SK-N-SH (cell line): ENCODE results near the gene TCHP. TPM values are rescaled to one million over a fixed set of nuclear protein-coding genes. Genes with fewer than 3 reads are reported as not detected.

Experiments used
- CTCF ChIA-PET: fragments of 300-600, 350-600 bp; formaldehyde crosslinking; extraction: SDS; loops from one replicate; lab custom pipeline; 2021; lab: Yijun Ruan, JAX
- POLR2A ChIA-PET: fragments of 350-600 bp; sonication (Branson Sonifier 250); formaldehyde crosslinking; extraction: SDS; loops from one replicate; lab custom pipeline; 2020; ENCODE audit warnings: antibody characterized with exemption, inconsistent platforms; lab: Yijun Ruan, JAX
- DNase-seq: peaks from one replicate; pipeline ENCODE4 v3.0.0; 2012
- H2AFZ ChIP-seq: fragments of 200-600 bp; sonication (generic); 2 replicates; pipeline ENCODE4 v1.8.1; 2016; ENCODE audit warnings: antibody characterized with exemption, mild to moderate bottlenecking, low read depth
- H3F3A ChIP-seq: fragments of 200-600 bp; sonication (generic); replicated peaks from 2 replicates; pipeline ENCODE3; 2016; ENCODE audit warnings: antibody characterized with exemption, mild to moderate bottlenecking; ENCODE audit not compliant: insufficient read depth
- H3K27ac ChIP-seq, 2 experiments: fragments of 200-500 bp in 1 of 2; fragments of 200-600 bp in 1 of 2; sonication (Bioruptor generic) in 1 of 2; sonication (generic), shearing (Covaris generic) in 1 of 2; 2 replicates each; pipeline versions ENCODE4 v1.5.1 to v1.6.1; 2014 to 2016; ENCODE audit warnings: low read depth in 2 of 2, inconsistent platforms in 1 of 2, low read length in 1 of 2, mild to moderate bottlenecking in 1 of 2, mixed read lengths in 1 of 2
- H3K27me3 ChIP-seq: fragments of 200-600 bp; sonication (generic), shearing (Covaris generic); 2 replicates; pipeline ENCODE4 v1.6.1; 2016; ENCODE audit warnings: mixed run types; ENCODE audit not compliant: insufficient read depth
- H3K36me3 ChIP-seq, 2 experiments: fragments of 200-500 bp in 1 of 2; fragments of 200-600 bp in 1 of 2; sonication (Bioruptor generic) in 1 of 2; sonication (generic) in 1 of 2; replicated peaks in 1 of 2; 2 replicates each; pipeline versions ENCODE3 to v1.5.1; 2014 to 2016; ENCODE audit warnings: low read length in 1 of 2, mild to moderate bottlenecking in 1 of 2; ENCODE audit not compliant: insufficient read depth in 2 of 2, control insufficient read depth in 1 of 2
- H3K4me1 ChIP-seq, 2 experiments: fragments of 200-500 bp in 1 of 2; fragments of 200-600 bp in 1 of 2; sonication (Bioruptor generic) in 1 of 2; sonication (generic), shearing (Covaris generic) in 1 of 2; 2 replicates each; pipeline versions ENCODE4 v1.5.1 to v1.6.1; 2014 to 2016; ENCODE audit warnings: low read depth in 1 of 2, low read length in 1 of 2, mixed run types in 1 of 2; ENCODE audit not compliant: insufficient read depth in 2 of 2, control insufficient read depth in 1 of 2
- H3K4me2 ChIP-seq: fragments of 200-600 bp; sonication (generic), shearing (Covaris generic); 2 replicates; pipeline ENCODE4 v1.6.1; 2017; ENCODE audit warnings: mixed run types
- H3K4me3 ChIP-seq, 2 experiments: fragments of 200-500 bp in 1 of 2; fragments of 200-600 bp in 1 of 2; sonication (Bioruptor generic) in 1 of 2; sonication (generic), shearing (Covaris generic) in 1 of 2; 2 replicates each; pipeline versions ENCODE4 v1.5.1 to v1.8.1; 2014 to 2016; ENCODE audit warnings: low read depth in 2 of 2, inconsistent platforms in 1 of 2, low read length in 1 of 2, mild to moderate bottlenecking in 1 of 2, mixed read lengths in 1 of 2, moderate library complexity in 1 of 2
- H3K79me2 ChIP-seq: fragments of 200-600 bp; sonication (generic); 2 replicates; pipeline ENCODE4 v1.8.1; 2017; ENCODE audit warnings: mild to moderate bottlenecking; ENCODE audit not compliant: insufficient read depth
- H3K9ac ChIP-seq: fragments of 200-600 bp; sonication (generic); 2 replicates; pipeline ENCODE4 v1.6.1; 2017; ENCODE audit warnings: mixed run types
- H3K9me2 ChIP-seq: fragments of 200-600 bp; sonication (generic); 2 replicates; pipeline ENCODE4 v1.6.1; 2017; ENCODE audit warnings: mixed run types
- H3K9me3 ChIP-seq: fragments of 200-600 bp; sonication (generic); 2 replicates; pipeline ENCODE4 v1.6.1; 2017; ENCODE audit warnings: mixed run types, mild to moderate bottlenecking, moderate library complexity
- H4K20me1 ChIP-seq: fragments of 200-600 bp; sonication (generic); 2 replicates; pipeline ENCODE4 v1.6.1; 2017; ENCODE audit warnings: mild to moderate bottlenecking, mixed run types; ENCODE audit not compliant: insufficient read depth
- CHD2 ChIP-seq: fragments of 150-350 bp; IDR thresholded peaks from 2 replicates; pipeline ENCODE4 v1.6.1; 2018; ENCODE audit warnings: low read length; ENCODE audit not compliant: partially characterized antibody
- CTCF ChIP-seq: fragments of 200-600 bp; sonication (generic); IDR thresholded peaks from 2 replicates; pipeline ENCODE4 v1.6.1; 2017; ENCODE audit warnings: antibody characterized with exemption, mild to moderate bottlenecking, moderate library complexity
- FOSL2 ChIP-seq: IDR thresholded peaks from 2 replicates; pipeline ENCODE4 v1.4.0; 2012; ENCODE audit warnings: low read depth, mild to moderate bottlenecking, moderate library complexity, borderline replicate concordance
- GABPA ChIP-seq: IDR thresholded peaks from 2 replicates; pipeline ENCODE4 v1.4.0; 2012; ENCODE audit warnings: low read depth, mild to moderate bottlenecking
- MXI1 ChIP-seq: IDR thresholded peaks from 2 replicates; pipeline ENCODE4 v1.6.1; 2012; ENCODE audit warnings: mild to moderate bottlenecking, low read depth, low read length, improper control_type of control experiment
- NFIC ChIP-seq: IDR thresholded peaks from 2 replicates; pipeline ENCODE4 v1.4.0; 2012; ENCODE audit warnings: borderline replicate concordance
- NRF1 ChIP-seq: IDR thresholded peaks from 2 replicates; pipeline ENCODE4 v1.6.1; 2012; ENCODE audit warnings: low read depth, mild to moderate bottlenecking, low read length
- PBX3 ChIP-seq: IDR thresholded peaks from 2 replicates; pipeline ENCODE4; 2012
- POLR2AphosphoS5 ChIP-seq: IDR thresholded peaks from 2 replicates; pipeline ENCODE4 v1.6.1; 2012; ENCODE audit warnings: low read depth, low read length
- RAD21 ChIP-seq: IDR thresholded peaks from 2 replicates; pipeline ENCODE4 v1.6.1; 2012; ENCODE audit warnings: mild to moderate bottlenecking, low read length
- RCOR1 ChIP-seq: fragments of 150-350 bp; IDR thresholded peaks from 2 replicates; pipeline ENCODE4 v1.6.1; 2017; ENCODE audit warnings: antibody characterized with exemption, low read length
- REST ChIP-seq: IDR thresholded peaks from 2 replicates; pipeline ENCODE4 v1.6.1; 2012; ENCODE audit warnings: mild to moderate bottlenecking, low read depth, low read length, moderate library complexity
- SIN3A ChIP-seq: IDR thresholded peaks from 2 replicates; pipeline ENCODE4 v1.6.1; 2012; ENCODE audit warnings: low read depth, mild to moderate bottlenecking, low read length, moderate library complexity, borderline replicate concordance
- TAF1 ChIP-seq: IDR thresholded peaks from 2 replicates; pipeline ENCODE4 v1.6.1; 2012; ENCODE audit warnings: low read depth, mild to moderate bottlenecking, low read length, moderate library complexity, borderline replicate concordance
- TCF12 ChIP-seq: IDR thresholded peaks from 2 replicates; pipeline ENCODE4 v1.4.0; 2012
- TEAD4 ChIP-seq: IDR thresholded peaks from 2 replicates; pipeline ENCODE4 v1.4.0; 2012; ENCODE audit warnings: mild to moderate bottlenecking, borderline replicate concordance; ENCODE audit not compliant: insufficient read depth
- YY1 ChIP-seq: IDR thresholded peaks from 2 replicates; pipeline ENCODE4 v1.4.0; 2012; ENCODE audit warnings: low read depth, mild to moderate bottlenecking
- ZBTB33 ChIP-seq: IDR thresholded peaks from 2 replicates; pipeline ENCODE4 v1.4.0; 2012; ENCODE audit warnings: low read depth, borderline replicate concordance
- WGBS: methylation state at CpG from one replicate; pipeline ENCODE4 v1.1.6; 2017; ENCODE audit warnings: low lambda C conversion rate; 5-methylcytosine and 5-hydroxymethylcytosine counted together
- polyA plus RNA-seq, 3 experiments: library from polyadenylated mRNA; depleted of rRNA; stranded (reverse); fragments of >200 nt; gene quantifications; 2 replicates each; pipeline ENCODE4 v1.2.3, GENCODE V29; 2012

The TCHP gene
- polyA plus RNA-seq, 1 of the 3 experiments (the other 2 are of a cell fraction): 37.3 TPM

GRCh38 chr12:109944561-109945359, 44.7 kb downstream of the TCHP start:
- Histone ChIP-seq H4K20me1 (no peaks in the 10 kb centered on the region), H3K79me2 (no peaks in the 10 kb centered on the region), H3K27me3 (no peaks in the 10 kb centered on the region), H3K4me1 (peaks cover 5 to 30% of the 10 kb centered on the region in 2 experiments), H3F3A (peaks cover 11% of the 10 kb centered on the region), H3K27ac (no peak overlapping the region), H2AFZ (no peak overlapping the region), H3K36me3 (peaks cover 18 to 43% of the 10 kb centered on the region in 2 experiments), H3K9me2 (no peaks in the 10 kb centered on the region), H3K4me2 (no peak overlapping the region), H3K9ac (no peak overlapping the region), H3K4me3 (no peak overlapping the region), H3K9me3 (no peaks in the 10 kb centered on the region)
- peak; percentile 60 for DNase-seq
- ChIA-PET POLR2A (interaction anchor here (0.6 kb wide), 1 partner anchor 17 kb away, joined by 3 read pairs; no protein-coding TSS in a partner anchor), CTCF (interaction anchor here (0.5 to 0.8 kb wide), 2 partner anchors 26 to 551 kb away, joined by 3 read pairs; no protein-coding TSS in a partner anchor)
- 87% methylated on average over 17 of the region's 17 CpGs for WGBS
- TF ChIP-seq SIN3A (no peak), RAD21 (0 out of 2 replicates have a peak, but pooled peaks have one; percentile 14), MXI1 (peak; percentile 31; the same call in 1 of the 2 replicates), TAF1 (no peak), NFIC (no peak), RCOR1 (no peak), FOSL2 (no peak), REST (no peak), TEAD4 (no peak)

GRCh38 chr12:109946505-109946904, 46.4 kb downstream of the TCHP start:
- no peak for DNase-seq
- ChIA-PET POLR2A (no interaction called here), CTCF (no interaction called here)
- Histone ChIP-seq H3K79me2 (no peaks in the 10 kb centered on the region), H4K20me1 (peaks cover 2% of the 10 kb centered on the region; the same call in 1 of the 2 replicates), H3K4me2 (no peak overlapping the region; the same call in 1 of the 2 replicates), H3K4me3 (no peak overlapping the region), H3K27me3 (no peaks in the 10 kb centered on the region), H3K9me2 (no peaks in the 10 kb centered on the region), H3K9ac (no peak overlapping the region), H3K27ac (no peak overlapping the region), H2AFZ (no peak overlapping the region), H3K36me3 (peaks cover 18 to 57% of the 10 kb centered on the region in 2 experiments), H3K9me3 (no peaks in the 10 kb centered on the region), H3K4me1 (peaks cover 5 to 44% of the 10 kb centered on the region in 2 experiments), H3F3A (peaks cover 24% of the 10 kb centered on the region)
- WGBS: 82% methylated on average over 5 of the region's 5 CpGs
- TF ChIP-seq CTCF: no peak
- TF ChIP-seq GABPA: no peak
- no peak for TF ChIP-seq CHD2
- TF ChIP-seq YY1: no peak
- no peak for TF ChIP-seq RAD21
- TF ChIP-seq SIN3A: no peak
- no peak for TF ChIP-seq POLR2AphosphoS5
- TF ChIP-seq PBX3: no peak
- TF ChIP-seq TCF12: no peak
- TF ChIP-seq NRF1: no peak
- no peak for TF ChIP-seq ZBTB33
